Hindlimb muscle (tissue), 1 donor: ENCODE measurements around the gene ACOD1. TPM values are rescaled to one million over a fixed set of nuclear protein-coding genes. Genes with fewer than 3 reads are reported as not detected.

ENCODE experiments used
- DNase-seq: peaks from one replicate; pipeline ENCODE4 v3.0.0-alpha.2; 2013
- polyA plus RNA-seq: library from polyadenylated mRNA; unstranded; fragments of 120-200 nt; gene quantifications from one replicate; pipeline ENCODE4 v1.2.1, GENCODE V29; 2013; ENCODE audit not compliant: insufficient read length

Gene ACOD1
- polyA plus RNA-seq, 1 donor: not detected

GRCh38 chr13:76992548-76993001, 44.3 kb downstream of the ACOD1 start:
- peak; percentile 42 for DNase-seq

GRCh38 chr13:76993021-76993420, 44.7 kb downstream of the ACOD1 start:
- DNase-seq: no peak

GRCh38 chr13:76993473-76993872, 45.2 kb downstream of the ACOD1 start:
- DNase-seq: no peak

DNA sequence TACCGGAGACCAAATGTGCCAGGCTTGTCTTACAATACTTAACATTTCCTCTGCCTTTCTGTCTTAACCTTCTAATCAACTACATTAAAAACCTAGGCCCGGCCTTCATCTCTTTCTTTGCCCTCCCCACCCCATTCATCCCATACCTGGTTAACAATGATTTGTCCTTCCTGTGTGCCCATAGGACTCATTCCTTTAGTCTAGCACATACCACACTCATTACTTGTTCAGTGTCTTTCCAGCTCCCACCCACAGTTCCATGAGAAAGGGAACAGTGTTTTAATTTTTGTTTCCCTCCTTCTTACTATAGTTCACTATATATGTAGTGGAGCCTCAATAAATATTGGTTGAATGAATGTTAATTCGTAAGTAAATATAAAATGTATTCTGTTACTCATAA, 46.0 kb downstream of the ACOD1 start:
- DNase-seq: no peak

GRCh38 chr13:77000475-77000874, 52.2 kb downstream of the ACOD1 start:
- DNase-seq: no peak

DNA sequence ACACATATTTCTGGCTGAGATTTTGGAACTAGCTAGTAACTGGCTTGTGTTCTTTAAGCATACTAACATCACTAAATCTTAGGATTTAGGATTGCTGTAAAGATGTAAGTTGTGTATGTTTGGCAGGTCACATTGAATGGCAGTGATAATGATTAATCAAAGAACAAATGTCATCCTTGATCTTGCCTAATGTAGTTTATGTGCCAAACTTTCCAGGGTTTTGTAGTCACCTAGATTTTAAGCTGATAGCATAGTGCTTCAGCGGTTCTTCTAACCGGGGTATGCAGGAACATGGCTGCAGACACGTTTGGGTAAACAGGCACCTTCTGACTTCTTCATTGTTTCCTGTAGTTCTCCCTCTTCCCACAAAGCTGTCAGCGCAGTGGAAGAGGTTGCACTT, 53.2 kb downstream of the ACOD1 start:
- no peak for DNase-seq

GRCh38 chr13:77001963-77002587, 53.8 kb downstream of the ACOD1 start:
- DNase-seq: no peak

DNA sequence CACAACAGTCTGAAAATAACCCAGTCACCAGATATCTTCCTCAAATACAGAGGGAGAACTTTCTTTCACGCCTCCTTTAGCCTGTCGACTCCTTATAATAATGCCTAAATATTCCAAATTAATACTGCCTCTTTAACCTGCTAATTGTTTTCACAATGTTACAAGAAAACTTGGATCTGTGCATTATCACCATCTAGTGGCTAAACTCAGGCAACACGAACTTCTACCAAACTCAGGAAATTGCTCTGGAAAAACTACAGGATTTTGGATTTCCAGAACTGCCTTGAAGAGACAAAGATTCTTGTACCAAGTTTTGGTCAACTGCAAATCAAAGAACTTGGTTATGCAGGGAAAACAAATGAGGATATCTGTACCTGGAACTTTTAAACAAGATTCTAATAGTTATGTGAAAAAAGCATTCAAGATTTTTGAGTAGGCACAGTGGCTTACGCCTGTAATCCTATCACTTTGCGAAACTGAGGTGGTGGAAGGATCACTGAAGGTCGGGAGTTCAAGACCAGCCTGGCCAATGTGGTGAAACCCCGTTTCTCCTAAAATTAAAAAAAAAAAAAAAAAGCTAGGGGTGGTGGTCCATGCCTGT, 54.4 kb downstream of the ACOD1 start:
- DNase-seq: no peak

Other genes with a start within 250 kb of the ACOD1 start
- 167 TPM for gene KCTD12, start 62.1 kb upstream of the ACOD1 start, polyA plus RNA-seq
- gene CLN5, start 43.6 kb downstream of the ACOD1 start, polyA plus RNA-seq: 15.0 TPM
- gene FBXL3, start 78.6 kb downstream of the ACOD1 start, polyA plus RNA-seq: 34.6 TPM